Endothelial cell of umbilical vein (primary cell): ENCODE measurements around the gene PDGFA. TPM values are rescaled to one million over a fixed set of nuclear protein-coding genes. Genes with fewer than 3 reads are reported as not detected.

Experiments used
- BruUV-seq: library from RNA; stranded (reverse); fragments of 400-500 nt; replicated peaks from 2 replicates; lab custom pipeline; 2021; lab: Mats Ljungman, UMichigan
- CTCF ChIA-PET: fragments of 300-600, 350-600 bp; sonication (Branson Sonifier 250); formaldehyde crosslinking; loops from one replicate; lab custom pipeline; 2021; ENCODE audit warnings: antibody characterized with exemption, inconsistent platforms; lab: Charles Lee
- POLR2A ChIA-PET: fragments of 300-600, 350-600 bp; sonication (Branson Sonifier 250); formaldehyde crosslinking; loops from one replicate; lab custom pipeline; 2021; ENCODE audit warnings: antibody characterized with exemption, inconsistent platforms; lab: Charles Lee
- DNase-seq: peaks from one replicate; pipeline ENCODE4 v3.0.0-alpha.2; 2011; ENCODE audit warnings: low read depth, low spot score
- FAIRE-seq: peaks from 2 replicates; lab custom pipeline; 2011; peaks lifted over from hg19 to GRCh38; lab: Jason Lieb, UNC
- H2AFZ ChIP-seq: 2 replicates; pipeline ENCODE4 v1.6.0; 2012; ENCODE audit warnings: low read depth, low read length, control low read depth, inconsistent platforms
- H3K27ac ChIP-seq: 2 replicates; pipeline ENCODE4 v1.5.1; 2011; ENCODE audit warnings: low read depth, mild to moderate bottlenecking, control low read depth, low read length, moderate library complexity; ENCODE audit not compliant: insufficient read depth
- H3K27me3 ChIP-seq, 2 experiments: 2 replicates each; pipeline versions ENCODE4 v1.6.0 to v1.6.1; 2011; ENCODE audit warnings: low read length in 2 of 2, mixed read lengths in 1 of 2; ENCODE audit not compliant: control insufficient read depth in 2 of 2, insufficient read depth in 2 of 2
- H3K36me3 ChIP-seq, 2 experiments: 2 replicates in 1 of 2; 3 replicates in 1 of 2; pipeline ENCODE4 v1.5.1; 2011; ENCODE audit warnings: low read length in 2 of 2, mild to moderate bottlenecking in 1 of 2, moderate library complexity in 1 of 2; ENCODE audit not compliant: control insufficient read depth in 2 of 2, insufficient read depth in 2 of 2; ENCODE audit errors: extremely low read depth in 1 of 2
- H3K4me1 ChIP-seq: 3 replicates; pipeline ENCODE4 v1.5.1; 2011; ENCODE audit warnings: mild to moderate bottlenecking, low read length; ENCODE audit not compliant: control insufficient read depth, insufficient read depth; ENCODE audit errors: extremely low read depth
- H3K4me2 ChIP-seq: 2 replicates; pipeline ENCODE4 v1.6.1; 2011; ENCODE audit warnings: low read length, control low read depth, mixed read lengths; ENCODE audit not compliant: insufficient read depth
- H3K4me3 ChIP-seq, 3 experiments: fragments of 200-600 bp in 1 of 3; sonication (generic), shearing (Covaris generic) in 1 of 3; replicated peaks in 1 of 3; 2 replicates each; pipeline ENCODE4 v1.5.1; 2011 to 2016; ENCODE audit warnings: control low read depth in 3 of 3, low read length in 3 of 3, mild to moderate bottlenecking in 2 of 3, inconsistent platforms in 1 of 3, low read depth in 1 of 3, moderate library complexity in 1 of 3; ENCODE audit not compliant: insufficient read depth in 1 of 3
- H3K79me2 ChIP-seq: 2 replicates; pipeline ENCODE4 v1.6.0; 2012; ENCODE audit warnings: low read length, inconsistent platforms; ENCODE audit not compliant: control insufficient read depth, insufficient read depth
- H3K9ac ChIP-seq: replicated peaks from 2 replicates; pipeline ENCODE3; 2011; ENCODE audit warnings: low read length, control low read depth; ENCODE audit not compliant: insufficient read depth; ENCODE audit errors: extremely low read depth
- H3K9me1 ChIP-seq: replicated peaks from 3 replicates; pipeline ENCODE4 v1.6.0; 2011; ENCODE audit warnings: mild to moderate bottlenecking, low read length; ENCODE audit not compliant: control insufficient read depth, insufficient read depth; ENCODE audit errors: extremely low read depth
- H3K9me3 ChIP-seq: replicated peaks from 2 replicates; pipeline ENCODE4 v1.5.1; 2012; ENCODE audit warnings: low read length, inconsistent platforms; ENCODE audit not compliant: control insufficient read depth, insufficient read depth
- H4K20me1 ChIP-seq: replicated peaks from 2 replicates; pipeline ENCODE3; 2011; ENCODE audit warnings: mild to moderate bottlenecking, low read length; ENCODE audit not compliant: control insufficient read depth, insufficient read depth; ENCODE audit errors: extremely low read depth
- EZH2 ChIP-seq: IDR thresholded peaks from 2 replicates; pipeline ENCODE4 v1.6.1; 2012; ENCODE audit warnings: borderline replicate concordance, low read depth, mild to moderate bottlenecking, moderate library complexity, low read length, inconsistent platforms; ENCODE audit not compliant: severe bottlenecking
- FOS ChIP-seq: IDR thresholded peaks from 2 replicates; pipeline ENCODE4 v1.6.1; 2011; ENCODE audit warnings: mild to moderate bottlenecking, low read length, moderate library complexity, borderline replicate concordance; ENCODE audit not compliant: insufficient read depth
- GATA2 ChIP-seq: IDR thresholded peaks from 2 replicates; pipeline ENCODE4 v1.7.0; 2011; ENCODE audit warnings: low read depth, mild to moderate bottlenecking, moderate library complexity, mixed read lengths, low read length; ENCODE audit not compliant: insufficient read length, insufficient read depth
- JUN ChIP-seq: IDR thresholded peaks from 2 replicates; pipeline ENCODE4 v1.6.1; 2011; ENCODE audit warnings: borderline replicate concordance, low read depth; ENCODE audit not compliant: insufficient read length, insufficient read depth
- MYC ChIP-seq: IDR thresholded peaks from one replicate; pipeline ENCODE4 v1.6.1; 2011; ENCODE audit warnings: mild to moderate bottlenecking, low read depth, low read length
- POLR2A ChIP-seq: IDR thresholded peaks from 2 replicates; pipeline ENCODE4 v1.6.1; 2012; ENCODE audit warnings: low read depth, mild to moderate bottlenecking, control low read depth, low read length
- POLR2AphosphoS5 ChIP-seq: IDR thresholded peaks from 2 replicates; pipeline ENCODE4 v1.6.1; 2012; ENCODE audit warnings: low read depth, mild to moderate bottlenecking, control low read depth, low read length, moderate library complexity; ENCODE audit not compliant: insufficient read depth
- dilution Hi-C: fragments of 300-500 bp; cut with MboI; formaldehyde crosslinking; loops from one replicate; pipeline ENCODE4 v1.15.0; 2019; ENCODE audit warnings: low sequenced_read_pairs; ENCODE audit not compliant: extremely low pct_ligation_motif_present
- intact Hi-C: fragments of 100-400 bp; cut with micrococcal nuclease; formaldehyde crosslinking; loops from one replicate; pipeline ENCODE4 v1.10.0; 2022
- polyA plus RNA-seq, 4 experiments: library from polyadenylated mRNA; depleted of rRNA in 3 of 4; stranded (reverse) in 3 of 4; unstranded in 1 of 4; fragments of >200 nt; gene quantifications; 2 replicates each; pipeline versions ENCODE4 v1.2.1 to v1.2.3, GENCODE V29; 2011 to 2012; ENCODE audit warnings: missing spikeins in 1 of 4
- total RNA-seq: library from RNA; stranded (reverse); gene quantifications from 2 replicates; pipeline ENCODE4 v1.2.3, GENCODE V29; 2021
- TF ChIP-seq, protein P1 (sequence below): IDR thresholded peaks from 2 replicates; pipeline ENCODE4 v1.6.1; 2011; ENCODE audit not compliant: insufficient read depth, insufficient read length
- TF ChIP-seq, protein P2 (sequence below), 2 donors: IDR thresholded peaks; 1 replicate in 1 of 2; 2 replicates in 1 of 2; pipeline ENCODE4 v1.5.1; 2011; ENCODE audit warnings: low read length in 2 of 2, mild to moderate bottlenecking in 2 of 2, moderate library complexity in 2 of 2, control low read depth in 1 of 2, inconsistent platforms in 1 of 2, low read depth in 1 of 2; ENCODE audit not compliant: insufficient read depth in 1 of 2; ENCODE audit errors: extremely low read depth in 1 of 2

Gene PDGFA
- total and polyA plus RNA-seq, 2 donors (not counting 3 experiments of a cell fraction or from before 2014, with no cell fraction given) = 17.4 to 62.4 TPM

- Histone ChIP-seq H3K36me3 (peaks cover 0 to under 1% of the 10 kb centered on the region in 2 experiments), H3K4me2 (peak overlapping the region; percentile 55), H3K79me2 (peaks cover 59% of the 10 kb centered on the region), H3K9me3 (no peaks in the 10 kb centered on the region), H3K4me3 (peak overlapping the region; percentile 79 to 85 (median 83)), H3K9me1 (no peaks in the 10 kb centered on the region), H4K20me1 (no peaks in the 10 kb centered on the region), H3K27ac (peak overlapping the region; percentile 50), H2AFZ (peak overlapping the region; percentile 23), H3K27me3 (peaks cover 9 to 11% of the 10 kb centered on the region in 2 experiments), H3K4me1 (peaks cover 38% of the 10 kb centered on the region), H3K9ac (peak overlapping the region; percentile 58)
- dilution Hi-C loops = no loop called here
- intact Hi-C loops = loop anchor here (1.0 to 5.0 kb wide), 5 partner anchors 20 to 254 kb away; partner anchors contain the start of genes DNAAF5 and PRKAR1B
- DNase-seq = peak; percentile 46
- ChIA-PET POLR2A (interaction anchor here (0.6 kb wide), 2 partner anchors 30 to 132 kb away, joined by 3 to 4 read pairs; no protein-coding TSS in a partner anchor), CTCF (interaction anchor here (0.9 to 3.3 kb wide), 4 partner anchors 54 to 186 kb away, joined by 4 to 34 read pairs (median 4); no protein-coding TSS in a partner anchor)
- TF ChIP-seq, protein P1, sequence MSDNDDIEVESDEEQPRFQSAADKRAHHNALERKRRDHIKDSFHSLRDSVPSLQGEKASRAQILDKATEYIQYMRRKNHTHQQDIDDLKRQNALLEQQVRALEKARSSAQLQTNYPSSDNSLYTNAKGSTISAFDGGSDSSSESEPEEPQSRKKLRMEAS = no peak
- TF ChIP-seq MYC (no peak), FOS (no peak), POLR2A (peak; percentile 29), JUN (no peak), POLR2AphosphoS5 (peak; percentile 6), EZH2 (no peak), GATA2 (no peak)
- TF ChIP-seq, protein P2, sequence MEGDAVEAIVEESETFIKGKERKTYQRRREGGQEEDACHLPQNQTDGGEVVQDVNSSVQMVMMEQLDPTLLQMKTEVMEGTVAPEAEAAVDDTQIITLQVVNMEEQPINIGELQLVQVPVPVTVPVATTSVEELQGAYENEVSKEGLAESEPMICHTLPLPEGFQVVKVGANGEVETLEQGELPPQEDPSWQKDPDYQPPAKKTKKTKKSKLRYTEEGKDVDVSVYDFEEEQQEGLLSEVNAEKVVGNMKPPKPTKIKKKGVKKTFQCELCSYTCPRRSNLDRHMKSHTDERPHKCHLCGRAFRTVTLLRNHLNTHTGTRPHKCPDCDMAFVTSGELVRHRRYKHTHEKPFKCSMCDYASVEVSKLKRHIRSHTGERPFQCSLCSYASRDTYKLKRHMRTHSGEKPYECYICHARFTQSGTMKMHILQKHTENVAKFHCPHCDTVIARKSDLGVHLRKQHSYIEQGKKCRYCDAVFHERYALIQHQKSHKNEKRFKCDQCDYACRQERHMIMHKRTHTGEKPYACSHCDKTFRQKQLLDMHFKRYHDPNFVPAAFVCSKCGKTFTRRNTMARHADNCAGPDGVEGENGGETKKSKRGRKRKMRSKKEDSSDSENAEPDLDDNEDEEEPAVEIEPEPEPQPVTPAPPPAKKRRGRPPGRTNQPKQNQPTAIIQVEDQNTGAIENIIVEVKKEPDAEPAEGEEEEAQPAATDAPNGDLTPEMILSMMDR (IDR thresholded peaks at IDR 0.05; ENCODE audit: extremely low read depth in 1 of 2, insufficient read depth in 1 of 2, low read depth in 1 of 2, low read length in 2 of 2) = no peak
- peak; percentile 78 for FAIRE-seq
- BruUV-seq = no TSS peak
Measured at GRCh38 chr7:517774-518629, 1.6 kb downstream of the PDGFA start.
